GM10248 (cell line): ENCODE results near the gene CNN3.

Experiments
- CTCF ChIA-PET: fragments of 300-600 bp; sonication (Branson Sonifier 250); formaldehyde crosslinking; extraction: SDS; loops from one replicate; lab custom pipeline; 2021; ENCODE audit warnings: antibody characterized with exemption; lab: Yijun Ruan, JAX
- POLR2A ChIA-PET: fragments of 350-650 bp; sonication (Branson Sonifier 250); formaldehyde crosslinking; extraction: SDS; loops from one replicate; lab custom pipeline; 2020; ENCODE audit warnings: antibody characterized with exemption; lab: Yijun Ruan, JAX
- DNase-seq: peaks from one replicate; pipeline ENCODE4 v3.0.0; 2012; ENCODE audit errors: extremely low spot score
- TF ChIP-seq, protein P1 (sequence below): IDR thresholded peaks from 2 replicates; pipeline ENCODE4 v1.5.1; 2012; ENCODE audit warnings: mild to moderate bottlenecking, low read depth; ENCODE audit errors: extremely low read depth, missing control alignments, control extremely low read depth

The CNN3 gene

DNA sequence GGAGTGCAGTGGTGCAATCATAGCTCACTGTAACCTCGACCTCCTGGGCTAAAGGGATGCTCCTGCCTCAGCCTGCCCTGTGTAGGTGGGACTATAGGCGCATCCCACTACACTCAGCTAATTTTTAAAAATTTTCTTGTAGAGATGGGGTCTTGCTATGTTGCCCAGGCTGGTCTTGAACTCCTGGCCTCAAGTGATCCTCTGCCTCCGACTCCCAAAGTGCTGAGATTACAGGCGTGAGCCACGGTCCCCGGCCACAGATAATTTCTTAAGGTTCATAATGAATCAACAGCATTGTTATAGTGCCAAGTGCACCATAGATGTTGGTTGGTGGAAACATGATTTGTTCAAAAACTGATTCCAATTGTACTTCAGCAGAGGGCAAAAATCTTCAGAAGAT lies 42.2 kb upstream of the CNN3 start:
- no peak for DNase-seq
- TF ChIP-seq, protein P1, sequence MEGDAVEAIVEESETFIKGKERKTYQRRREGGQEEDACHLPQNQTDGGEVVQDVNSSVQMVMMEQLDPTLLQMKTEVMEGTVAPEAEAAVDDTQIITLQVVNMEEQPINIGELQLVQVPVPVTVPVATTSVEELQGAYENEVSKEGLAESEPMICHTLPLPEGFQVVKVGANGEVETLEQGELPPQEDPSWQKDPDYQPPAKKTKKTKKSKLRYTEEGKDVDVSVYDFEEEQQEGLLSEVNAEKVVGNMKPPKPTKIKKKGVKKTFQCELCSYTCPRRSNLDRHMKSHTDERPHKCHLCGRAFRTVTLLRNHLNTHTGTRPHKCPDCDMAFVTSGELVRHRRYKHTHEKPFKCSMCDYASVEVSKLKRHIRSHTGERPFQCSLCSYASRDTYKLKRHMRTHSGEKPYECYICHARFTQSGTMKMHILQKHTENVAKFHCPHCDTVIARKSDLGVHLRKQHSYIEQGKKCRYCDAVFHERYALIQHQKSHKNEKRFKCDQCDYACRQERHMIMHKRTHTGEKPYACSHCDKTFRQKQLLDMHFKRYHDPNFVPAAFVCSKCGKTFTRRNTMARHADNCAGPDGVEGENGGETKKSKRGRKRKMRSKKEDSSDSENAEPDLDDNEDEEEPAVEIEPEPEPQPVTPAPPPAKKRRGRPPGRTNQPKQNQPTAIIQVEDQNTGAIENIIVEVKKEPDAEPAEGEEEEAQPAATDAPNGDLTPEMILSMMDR = no peak
- ChIA-PET CTCF (interaction anchor here (1.7 kb wide), 1 partner anchor 11 kb away, joined by 4 read pairs; no protein-coding TSS in a partner anchor), POLR2A (no interaction called here)

DNA sequence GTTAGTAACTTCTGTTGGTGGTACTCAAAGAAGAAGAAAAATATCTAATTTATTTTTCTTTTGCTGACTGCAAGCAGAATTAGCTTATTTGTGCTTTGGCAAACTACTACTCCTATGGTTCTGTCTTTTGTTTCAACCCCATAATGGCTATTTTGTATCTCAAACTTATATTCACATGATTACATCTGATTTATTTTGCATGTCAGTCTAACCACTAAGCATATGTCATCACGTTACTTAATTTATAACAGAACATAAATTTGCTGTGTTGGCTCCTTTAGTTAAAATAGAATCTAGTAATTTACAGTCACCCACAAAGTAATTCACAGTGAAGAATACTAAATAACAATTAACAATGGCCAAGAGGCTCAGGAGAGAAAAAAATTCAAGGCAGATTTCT lies 39.1 kb upstream of the CNN3 start:
- TF ChIP-seq, protein P1 = no peak
- CTCF ChIA-PET = interaction anchor here (1.4 kb wide), 1 partner anchor 112 kb away, joined by 4 read pairs; no protein-coding TSS in a partner anchor
- POLR2A ChIA-PET = no interaction called here
- DNase-seq = no peak

DNA sequence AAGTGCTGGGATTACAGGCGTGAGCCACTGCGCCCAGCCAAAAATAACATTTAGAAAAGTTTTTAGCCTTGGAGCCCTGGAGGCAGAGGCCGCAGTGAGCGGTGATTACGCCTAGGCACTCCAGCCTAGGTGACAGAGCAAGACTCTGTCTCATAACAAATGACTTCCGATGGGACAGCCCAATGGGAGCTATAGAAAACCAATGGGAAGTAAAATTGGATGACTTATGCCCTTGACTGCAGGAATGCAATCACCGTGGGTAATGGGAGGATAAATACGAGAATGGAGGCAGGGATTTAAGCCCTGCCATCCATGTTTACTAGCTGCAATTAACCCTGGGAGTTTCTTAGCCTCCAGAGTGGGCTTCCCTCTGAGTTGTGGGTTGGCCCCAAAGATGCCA lies 37.0 kb upstream of the CNN3 start:
- TF ChIP-seq, protein P1 = no peak
- ChIA-PET POLR2A (no interaction called here), CTCF (interaction anchor here (0.9 kb wide), 1 partner anchor 20 kb away, joined by 3 read pairs; no protein-coding TSS in a partner anchor)
- DNase-seq = no peak

DNA sequence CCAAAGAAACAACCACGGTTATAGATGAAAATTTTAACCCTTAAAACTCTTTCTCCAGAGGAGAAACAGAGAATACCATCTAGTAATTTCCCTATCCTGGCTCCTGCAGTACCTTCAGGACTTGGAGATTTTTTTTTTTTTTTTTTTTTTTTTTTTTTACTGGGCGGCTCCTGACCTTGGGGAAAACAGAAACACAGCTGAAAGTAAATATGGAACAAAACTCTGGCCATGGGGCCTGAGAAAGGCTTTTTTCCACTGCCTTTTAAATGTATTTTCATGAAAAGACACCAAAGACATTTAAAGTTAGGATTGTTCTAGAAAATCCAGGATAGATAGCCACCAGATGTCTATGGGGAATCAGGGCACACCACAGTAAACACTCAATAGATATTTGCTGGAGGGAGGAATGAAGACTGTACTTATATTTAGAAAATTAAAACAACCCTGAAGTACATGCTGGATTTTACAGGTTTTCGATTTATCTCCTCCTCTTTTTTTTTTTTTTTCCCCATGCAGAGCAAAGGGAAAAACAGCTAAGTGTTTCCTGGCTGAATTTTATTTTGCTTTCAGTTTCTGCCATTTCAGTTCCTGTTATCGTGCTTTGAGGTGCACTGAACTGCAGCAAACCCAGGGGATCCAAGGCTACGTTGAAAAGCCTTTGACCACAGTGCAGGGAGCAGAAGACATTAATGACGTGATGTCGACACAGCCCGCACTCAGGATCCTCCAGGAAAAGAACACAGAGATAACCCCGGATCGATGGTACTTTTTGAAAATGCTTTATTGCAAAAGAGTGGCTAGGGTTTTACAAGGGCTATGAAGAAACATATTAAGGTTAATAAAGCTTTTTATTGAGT lies 35.7 kb upstream of the CNN3 start:
- POLR2A ChIA-PET = interaction anchor here (0.6 kb wide), 1 partner anchor 93 kb away, joined by 4 read pairs; no protein-coding TSS in a partner anchor
- peak; percentile 54 for DNase-seq
- CTCF ChIA-PET = interaction anchor here (1.3 kb wide), 1 partner anchor 62 kb away, joined by 3 read pairs; no protein-coding TSS in a partner anchor

DNA sequence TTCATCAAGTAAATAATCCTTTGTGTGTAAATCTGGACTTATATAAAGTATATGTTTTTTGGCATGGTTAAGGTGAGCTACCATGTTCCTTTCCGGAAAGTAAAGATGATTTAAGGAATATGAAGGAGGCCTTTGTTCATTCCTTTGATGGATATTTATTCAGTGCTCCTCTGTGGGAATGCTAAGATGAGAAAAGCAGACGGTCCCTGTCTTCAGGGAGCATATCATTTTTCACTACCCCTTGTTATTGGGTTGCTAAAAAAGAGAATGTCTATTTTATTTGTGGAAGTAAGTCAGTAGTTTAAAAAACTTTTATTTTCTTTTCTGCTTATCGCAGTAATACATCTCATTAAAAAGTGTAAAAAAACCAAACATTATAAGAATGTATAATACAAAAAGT lies 35.1 kb upstream of the CNN3 start:
- ChIA-PET CTCF (interaction anchor here (0.8 to 1.2 kb wide), 4 partner anchors 18 to 272 kb away, joined by 3 read pairs; partner anchors contain the start of gene RWDD3), POLR2A (no interaction called here)
- TF ChIP-seq, protein P1 = no peak
- no peak for DNase-seq

More for the DNA sequence above, 35.7 kb upstream of the CNN3 start:
- TF ChIP-seq, protein P1 = no peak

DNA sequence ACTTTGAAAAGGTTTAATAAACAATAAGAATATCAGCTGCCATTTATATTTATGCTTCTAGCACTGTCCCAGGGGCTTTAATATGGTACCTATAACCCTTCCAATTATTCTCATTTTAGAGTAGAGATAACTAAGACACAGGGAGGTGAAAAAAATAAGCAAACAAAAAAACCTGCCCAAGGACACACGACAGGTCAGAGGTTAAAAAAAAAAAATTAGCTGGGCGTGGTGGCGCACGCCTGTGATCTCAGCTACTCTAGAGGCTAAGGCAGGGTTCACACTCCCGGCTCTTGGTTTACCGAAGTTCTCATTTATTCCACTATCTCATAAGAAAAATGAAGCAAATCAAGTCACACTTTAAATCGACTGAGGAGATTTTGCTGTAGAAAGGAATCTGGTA lies 34.7 kb upstream of the CNN3 start:
- POLR2A ChIA-PET = no interaction called here
- DNase-seq = no peak
- CTCF ChIA-PET = interaction anchor here (0.7 to 1.4 kb wide), 6 partner anchors 16 to 272 kb away, joined by 3 read pairs; partner anchors contain the start of gene RWDD3
- TF ChIP-seq, protein P1 = no peak
